Gastroesophageal sphincter (tissue), 3 donors: Measurements from ENCODE around the gene GRIFIN.

Experiments
- EP300 ChIP-seq: sonication (generic); formaldehyde crosslinking; IDR thresholded peaks from one replicate; pipeline ENCODE4 v1.6.1; 2017; ENCODE audit warnings: antibody characterized with exemption, mild to moderate bottlenecking
- POLR2A ChIP-seq, 2 donors: fragments of 450-650 bp; IDR thresholded peaks; one replicate each; pipeline ENCODE4 v1.6.1; 2017; ENCODE audit warnings: antibody characterized with exemption in 2 of 2, mild to moderate bottlenecking in 2 of 2, moderate library complexity in 1 of 2
- TF ChIP-seq, protein P1 (sequence below), 4 experiments: fragments of 200-600 bp in 2 of 4; fragments of 450-650 bp in 2 of 4; sonication (generic) in 1 of 4; IDR thresholded peaks; one replicate each; pipeline ENCODE4 v1.5.1; 2017 to 2019; ENCODE audit warnings: antibody characterized with exemption in 4 of 4, mild to moderate bottlenecking in 2 of 4, moderate library complexity in 2 of 4

DNA sequence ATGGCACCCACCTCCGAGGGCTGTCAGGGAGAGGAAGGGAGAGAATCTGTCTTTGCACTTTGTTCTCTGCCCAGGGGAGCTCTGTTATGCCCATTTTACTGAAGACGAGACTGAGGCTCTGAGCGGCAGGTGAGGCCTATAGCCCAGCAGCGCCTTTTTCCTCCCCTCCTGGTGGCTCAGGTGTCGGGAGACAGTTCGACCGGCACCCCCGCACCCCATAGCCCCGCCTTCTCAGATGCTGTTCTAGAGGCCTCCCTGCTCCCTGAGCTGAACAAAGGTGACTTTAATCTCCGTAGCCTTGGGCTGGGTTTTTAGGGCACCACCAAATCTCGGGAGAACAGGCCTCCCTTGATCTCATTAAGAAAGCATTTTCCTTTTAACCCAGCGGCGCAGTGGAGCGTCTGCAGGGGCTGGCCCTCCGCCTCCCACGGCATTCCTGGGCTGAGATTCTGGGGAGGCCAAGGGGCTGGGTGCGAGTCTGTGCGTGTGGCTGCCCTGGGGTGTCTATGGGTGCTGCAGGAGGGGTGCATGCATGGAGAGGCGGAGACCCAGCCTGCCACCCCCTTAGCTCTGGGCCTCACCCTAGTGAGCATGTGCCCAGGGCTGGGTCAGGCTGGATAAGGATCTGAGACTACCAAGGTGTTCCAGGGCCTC is 46.7 kb upstream of the GRIFIN start:
- TF ChIP-seq, protein P1, sequence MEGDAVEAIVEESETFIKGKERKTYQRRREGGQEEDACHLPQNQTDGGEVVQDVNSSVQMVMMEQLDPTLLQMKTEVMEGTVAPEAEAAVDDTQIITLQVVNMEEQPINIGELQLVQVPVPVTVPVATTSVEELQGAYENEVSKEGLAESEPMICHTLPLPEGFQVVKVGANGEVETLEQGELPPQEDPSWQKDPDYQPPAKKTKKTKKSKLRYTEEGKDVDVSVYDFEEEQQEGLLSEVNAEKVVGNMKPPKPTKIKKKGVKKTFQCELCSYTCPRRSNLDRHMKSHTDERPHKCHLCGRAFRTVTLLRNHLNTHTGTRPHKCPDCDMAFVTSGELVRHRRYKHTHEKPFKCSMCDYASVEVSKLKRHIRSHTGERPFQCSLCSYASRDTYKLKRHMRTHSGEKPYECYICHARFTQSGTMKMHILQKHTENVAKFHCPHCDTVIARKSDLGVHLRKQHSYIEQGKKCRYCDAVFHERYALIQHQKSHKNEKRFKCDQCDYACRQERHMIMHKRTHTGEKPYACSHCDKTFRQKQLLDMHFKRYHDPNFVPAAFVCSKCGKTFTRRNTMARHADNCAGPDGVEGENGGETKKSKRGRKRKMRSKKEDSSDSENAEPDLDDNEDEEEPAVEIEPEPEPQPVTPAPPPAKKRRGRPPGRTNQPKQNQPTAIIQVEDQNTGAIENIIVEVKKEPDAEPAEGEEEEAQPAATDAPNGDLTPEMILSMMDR (IDR thresholded peaks at IDR 0.05): no peak
- TF ChIP-seq EP300: no peak
- TF ChIP-seq POLR2A (IDR thresholded peaks at IDR 0.05): no peak
